ENCODE data around the gene MAPK8.

Gene MAPK8

GRCh38 chr10:48451969-48452878, 145.7 kb downstream of the MAPK8 start:
- no peak for DNase-seq

GRCh38 chr10:48452879-48453412, 146.5 kb downstream of the MAPK8 start:
- no peak for DNase-seq

GRCh38 chr10:48453451-48454301, 147.2 kb downstream of the MAPK8 start:
- no peak for DNase-seq

- DNase-seq: no peak
These were observed 148.0 kb downstream of the MAPK8 start for GRCh38 chr10:48454302-48455054.

GRCh38 chr10:48455055-48455391, 148.5 kb downstream of the MAPK8 start:
- no peak for DNase-seq

- no peak for DNase-seq
These were observed 149.1 kb downstream of the MAPK8 start for GRCh38 chr10:48455392-48456151.

GRCh38 chr10:48456361-48456804, 149.9 kb downstream of the MAPK8 start:
- DNase-seq: no peak

GRCh38 chr10:48456808-48457761, 150.6 kb downstream of the MAPK8 start:
- no peak for DNase-seq

GRCh38 chr10:48457949-48458661, 151.6 kb downstream of the MAPK8 start:
- no peak for DNase-seq

- no peak for DNase-seq
These were observed 152.2 kb downstream of the MAPK8 start for GRCh38 chr10:48458662-48459048.

- no peak for DNase-seq
These were observed 153.0 kb downstream of the MAPK8 start for GRCh38 chr10:48459270-48460150.

- no peak for DNase-seq
These were observed 153.7 kb downstream of the MAPK8 start for GRCh38 chr10:48460182-48460581.

- no peak for DNase-seq
These were observed 155.4 kb downstream of the MAPK8 start for GRCh38 chr10:48461623-48462481.

GRCh38 chr10:48462482-48463020, 156.1 kb downstream of the MAPK8 start:
- DNase-seq: no peak

GRCh38 chr10:48463318-48464003, 157.0 kb downstream of the MAPK8 start:
- no peak for DNase-seq

GRCh38 chr10:48464121-48464870, 157.8 kb downstream of the MAPK8 start:
- no peak for DNase-seq

All from HCEC 1CT (cell line).